Nephron progenitor cell (in vitro differentiated cells): ENCODE measurements around the gene IPO4.

Experiments used
- DNase-seq: peaks from one replicate; pipeline ENCODE4 v3.0.0; 2021
- H3K27ac Mint-ChIP-seq: 2 replicates; pipeline ENCODE4 v1.8.0; 2021; ENCODE audit warnings: mild to moderate bottlenecking, moderate library complexity, mixed read lengths
- H3K27me3 Mint-ChIP-seq: 2 replicates; pipeline ENCODE4 v1.8.0; 2021; ENCODE audit warnings: mild to moderate bottlenecking, low read depth, mixed read lengths; ENCODE audit not compliant: poor library complexity
- H3K36me3 Mint-ChIP-seq: 2 replicates; pipeline ENCODE4 v1.8.0; 2021; ENCODE audit warnings: low read depth, mixed read lengths
- H3K4me1 Mint-ChIP-seq: 2 replicates; pipeline ENCODE4 v1.8.0; 2021; ENCODE audit warnings: mixed read lengths
- H3K4me3 Mint-ChIP-seq: 2 replicates; pipeline ENCODE4 v1.8.0; 2021; ENCODE audit warnings: mild to moderate bottlenecking, moderate library complexity, mixed read lengths
- H3K9me3 Mint-ChIP-seq: 2 replicates; pipeline ENCODE4 v1.8.0; 2021; ENCODE audit warnings: mild to moderate bottlenecking, moderate library complexity, mixed read lengths
- TF ChIP-seq, protein P1 (sequence below): fragments of 200-600 bp; sonication (generic); IDR thresholded peaks from 2 replicates; pipeline ENCODE4 v1.5.0; 2021; ENCODE audit warnings: antibody characterized with exemption

Gene IPO4

DNA sequence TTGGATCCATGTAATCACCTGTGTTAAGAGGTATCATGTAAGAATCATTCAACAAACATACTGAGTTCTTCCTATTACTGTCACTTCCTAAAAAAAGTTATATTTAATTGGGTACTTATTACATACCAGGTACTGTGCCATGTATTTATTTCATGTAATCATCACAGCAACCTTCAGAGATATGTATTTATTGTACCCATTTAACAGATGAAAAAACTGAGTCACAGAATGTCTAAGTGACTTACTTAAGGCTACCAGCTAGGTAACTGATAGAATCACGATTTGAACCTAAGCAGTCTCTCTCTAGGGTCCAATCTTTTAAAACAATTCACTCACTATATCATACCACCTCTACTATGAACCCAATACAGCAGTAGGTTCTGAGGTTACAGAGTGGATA is 44.2 kb downstream of the IPO4 start:
- Mint-ChIP-seq H3K36me3 (peaks cover 23% of the 10 kb centered on the region), H3K9me3 (no peaks in the 10 kb centered on the region), H3K27me3 (no peaks in the 10 kb centered on the region), H3K4me1 (peaks cover 61% of the 10 kb centered on the region), H3K4me3 (no peak overlapping the region), H3K27ac (no peak overlapping the region)
- DNase-seq: no peak
- TF ChIP-seq, protein P1, sequence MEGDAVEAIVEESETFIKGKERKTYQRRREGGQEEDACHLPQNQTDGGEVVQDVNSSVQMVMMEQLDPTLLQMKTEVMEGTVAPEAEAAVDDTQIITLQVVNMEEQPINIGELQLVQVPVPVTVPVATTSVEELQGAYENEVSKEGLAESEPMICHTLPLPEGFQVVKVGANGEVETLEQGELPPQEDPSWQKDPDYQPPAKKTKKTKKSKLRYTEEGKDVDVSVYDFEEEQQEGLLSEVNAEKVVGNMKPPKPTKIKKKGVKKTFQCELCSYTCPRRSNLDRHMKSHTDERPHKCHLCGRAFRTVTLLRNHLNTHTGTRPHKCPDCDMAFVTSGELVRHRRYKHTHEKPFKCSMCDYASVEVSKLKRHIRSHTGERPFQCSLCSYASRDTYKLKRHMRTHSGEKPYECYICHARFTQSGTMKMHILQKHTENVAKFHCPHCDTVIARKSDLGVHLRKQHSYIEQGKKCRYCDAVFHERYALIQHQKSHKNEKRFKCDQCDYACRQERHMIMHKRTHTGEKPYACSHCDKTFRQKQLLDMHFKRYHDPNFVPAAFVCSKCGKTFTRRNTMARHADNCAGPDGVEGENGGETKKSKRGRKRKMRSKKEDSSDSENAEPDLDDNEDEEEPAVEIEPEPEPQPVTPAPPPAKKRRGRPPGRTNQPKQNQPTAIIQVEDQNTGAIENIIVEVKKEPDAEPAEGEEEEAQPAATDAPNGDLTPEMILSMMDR: no peak

GRCh38 chr14:24143511-24143910 is 45.1 kb downstream of the IPO4 start:
- Mint-ChIP-seq H3K9me3 (no peaks in the 10 kb centered on the region), H3K36me3 (peaks cover 24% of the 10 kb centered on the region), H3K4me3 (no peak overlapping the region), H3K27ac (no peak overlapping the region), H3K4me1 (peaks cover 62% of the 10 kb centered on the region), H3K27me3 (no peaks in the 10 kb centered on the region)
- TF ChIP-seq, protein P1: no peak
- DNase-seq: no peak

GRCh38 chr14:24141097-24141880 is 47.3 kb downstream of the IPO4 start, which contains the start of gene EMC9:
EMC9 (minus strand) TSS chr14:24141591; CDS start chr14:24141304, 287 bp downstream.
- Mint-ChIP-seq H3K4me1 (peaks cover 69% of the 10 kb centered on the region), H3K27ac (peak within 1 kb of the TSS; percentile 88), H3K9me3 (no peaks in the 10 kb centered on the region), H3K36me3 (peaks cover 33% of the 10 kb centered on the region), H3K27me3 (peaks cover 9% of the 10 kb centered on the region), H3K4me3 (peak within 1 kb of the TSS; percentile 95)
- peak; percentile 99 for DNase-seq
- TF ChIP-seq, protein P1: no peak

DNA sequence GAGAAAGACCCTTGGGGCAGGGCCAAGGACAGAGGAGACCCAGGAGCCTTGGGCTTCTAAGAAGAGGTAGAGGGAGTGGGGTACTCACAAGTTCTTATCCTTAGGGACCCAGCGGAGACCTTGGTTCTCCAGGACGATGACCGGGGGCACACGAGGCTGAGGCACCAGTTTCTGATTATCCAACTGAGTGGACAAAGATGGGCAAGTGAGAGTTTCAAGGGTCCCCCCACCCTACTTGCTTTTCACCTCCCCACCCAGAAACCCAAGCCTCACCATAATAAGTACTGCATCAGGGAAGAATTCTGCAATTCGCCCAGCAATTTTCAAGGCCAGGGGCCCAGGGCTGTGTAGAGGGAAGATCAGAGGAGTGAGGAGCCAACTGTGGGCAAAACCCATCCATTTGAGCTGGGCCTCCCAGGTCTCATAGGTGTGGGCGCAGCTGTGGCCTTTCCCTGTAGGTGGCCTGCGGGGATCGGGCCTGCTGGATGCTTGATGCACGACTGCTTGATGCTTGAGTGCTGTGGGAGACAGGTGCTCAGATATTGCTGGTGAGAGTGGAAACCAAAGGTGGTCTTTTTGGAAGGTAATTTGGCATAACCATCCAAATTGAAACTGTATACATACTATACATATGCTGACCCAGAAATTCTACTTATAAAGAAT is 49.2 kb downstream of the IPO4 start:
- TF ChIP-seq, protein P1: no peak
- H3K27ac Mint-ChIP-seq: no peak overlapping the region
- H3K4me1 Mint-ChIP-seq: peaks cover 58% of the 10 kb centered on the region
- H3K4me3 Mint-ChIP-seq: peak overlapping the region; percentile 95
- H3K27me3 Mint-ChIP-seq: peaks cover 18% of the 10 kb centered on the region
- peaks cover 30% of the 10 kb centered on the region for H3K36me3 Mint-ChIP-seq
- H3K9me3 Mint-ChIP-seq: no peaks in the 10 kb centered on the region
- no peak for DNase-seq

DNA sequence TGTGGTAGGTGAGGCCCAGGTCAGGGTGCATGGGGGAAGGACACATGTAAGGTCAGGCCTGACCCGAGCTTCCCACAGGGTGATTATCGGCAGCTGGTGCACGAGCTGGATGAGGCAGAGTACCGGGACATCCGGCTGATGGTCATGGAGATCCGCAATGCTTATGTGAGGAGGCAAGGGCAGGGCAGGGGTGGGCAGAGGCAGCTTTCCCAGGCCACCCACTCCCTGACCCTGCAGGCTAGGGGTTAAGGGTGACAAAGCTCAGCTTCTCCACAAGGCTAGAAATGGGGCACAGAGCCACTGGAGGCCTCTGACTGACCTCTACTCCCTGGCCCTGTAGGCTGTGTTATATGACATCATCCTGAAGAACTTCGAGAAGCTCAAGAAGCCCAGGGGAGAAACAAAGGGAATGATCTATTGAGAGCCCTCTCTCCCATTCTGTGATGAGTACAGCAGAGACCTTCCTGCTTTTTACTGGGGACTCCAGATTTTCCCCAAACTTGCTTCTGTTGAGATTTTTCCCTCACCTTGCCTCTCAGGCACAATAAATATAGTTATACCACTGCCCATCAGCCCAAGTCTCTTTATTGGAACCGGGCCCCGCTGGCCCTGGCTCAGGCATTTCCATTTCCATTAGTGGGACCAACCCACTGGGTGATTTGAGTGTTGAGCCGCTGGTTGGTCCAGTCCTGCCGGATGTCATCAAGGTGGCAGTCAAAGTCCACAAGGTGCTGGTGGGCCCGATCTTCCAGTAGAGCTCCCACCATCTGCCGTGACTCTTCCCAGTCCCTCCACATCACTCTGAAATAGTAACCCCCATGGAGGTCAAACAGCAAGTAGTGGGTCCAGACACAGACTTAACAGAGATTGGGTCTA is 50.0 kb downstream of the IPO4 start:
- Mint-ChIP-seq H3K9me3 (no peaks in the 10 kb centered on the region), H3K4me1 (peaks cover 55% of the 10 kb centered on the region), H3K27me3 (peaks cover 18% of the 10 kb centered on the region), H3K36me3 (peaks cover 25% of the 10 kb centered on the region), H3K27ac (no peak overlapping the region), H3K4me3 (peak overlapping the region; percentile 95)
- no peak for DNase-seq
- TF ChIP-seq, protein P1: no peak
